ENCODE data around the gene TIMM50.

DNA sequence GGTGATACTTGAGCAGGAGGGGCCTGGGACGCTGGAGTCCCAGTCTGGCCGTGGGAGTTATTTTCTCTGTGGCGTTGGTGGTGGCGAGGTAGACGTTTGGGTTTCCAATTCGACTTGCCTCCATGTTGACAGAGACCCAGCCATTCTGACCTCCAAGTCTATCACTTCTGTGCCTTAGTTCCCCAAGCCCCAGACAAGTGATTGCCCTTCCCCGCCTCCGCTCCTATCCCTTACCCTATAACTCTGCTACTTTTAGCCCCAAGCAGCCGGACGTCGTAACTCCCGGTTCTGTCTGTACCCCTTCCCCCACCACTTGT is 549 bp downstream of the TIMM50 start:
- TF ChIP-seq, protein P1, sequence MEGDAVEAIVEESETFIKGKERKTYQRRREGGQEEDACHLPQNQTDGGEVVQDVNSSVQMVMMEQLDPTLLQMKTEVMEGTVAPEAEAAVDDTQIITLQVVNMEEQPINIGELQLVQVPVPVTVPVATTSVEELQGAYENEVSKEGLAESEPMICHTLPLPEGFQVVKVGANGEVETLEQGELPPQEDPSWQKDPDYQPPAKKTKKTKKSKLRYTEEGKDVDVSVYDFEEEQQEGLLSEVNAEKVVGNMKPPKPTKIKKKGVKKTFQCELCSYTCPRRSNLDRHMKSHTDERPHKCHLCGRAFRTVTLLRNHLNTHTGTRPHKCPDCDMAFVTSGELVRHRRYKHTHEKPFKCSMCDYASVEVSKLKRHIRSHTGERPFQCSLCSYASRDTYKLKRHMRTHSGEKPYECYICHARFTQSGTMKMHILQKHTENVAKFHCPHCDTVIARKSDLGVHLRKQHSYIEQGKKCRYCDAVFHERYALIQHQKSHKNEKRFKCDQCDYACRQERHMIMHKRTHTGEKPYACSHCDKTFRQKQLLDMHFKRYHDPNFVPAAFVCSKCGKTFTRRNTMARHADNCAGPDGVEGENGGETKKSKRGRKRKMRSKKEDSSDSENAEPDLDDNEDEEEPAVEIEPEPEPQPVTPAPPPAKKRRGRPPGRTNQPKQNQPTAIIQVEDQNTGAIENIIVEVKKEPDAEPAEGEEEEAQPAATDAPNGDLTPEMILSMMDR (IDR thresholded peaks at IDR 0.05; ENCODE audit: control extremely low read depth in 1 of 3, insufficient read depth in 1 of 3, low read depth in 1 of 3, low read length in 3 of 3), result no peak
- TF ChIP-seq RAD21 (IDR thresholded peaks at IDR 0.05 in 1 of 2, conservative IDR thresholded peaks at IDR 0.05 in 1 of 2; ENCODE audit: low read depth in 2 of 2, low read length in 2 of 2), result no peak
- no peak for TF ChIP-seq YY1 (IDR thresholded peaks at IDR 0.05; ENCODE audit: low read depth, low read length)
- no peak for TF ChIP-seq SP2 (IDR thresholded peaks at IDR 0.05; ENCODE audit: low read length)
- no peak for TF ChIP-seq EZH2 (IDR thresholded peaks at IDR 0.05; ENCODE audit: low read depth, low read length, severe bottlenecking)
- no peak for TF ChIP-seq SP4 (IDR thresholded peaks at IDR 0.05; ENCODE audit: low read length)
- TF ChIP-seq POLR2A (IDR thresholded peaks at IDR 0.05; ENCODE audit: control extremely low read depth in 1 of 2, low read depth in 2 of 2, low read length in 2 of 2), result no peak
- TF ChIP-seq TAF7 (optimal IDR thresholded peaks at IDR 0.05; ENCODE audit: borderline replicate concordance, low read depth, low read length), result no peak
- TF ChIP-seq, protein P2, sequence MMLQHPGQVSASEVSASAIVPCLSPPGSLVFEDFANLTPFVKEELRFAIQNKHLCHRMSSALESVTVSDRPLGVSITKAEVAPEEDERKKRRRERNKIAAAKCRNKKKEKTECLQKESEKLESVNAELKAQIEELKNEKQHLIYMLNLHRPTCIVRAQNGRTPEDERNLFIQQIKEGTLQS (IDR thresholded peaks at IDR 0.05; ENCODE audit: insufficient read depth, low read depth, low read length), result no peak
- TF ChIP-seq KDM5A (IDR thresholded peaks at IDR 0.05; ENCODE audit: low read length), result no peak
- TF ChIP-seq TEAD4 (IDR thresholded peaks at IDR 0.05; ENCODE audit: low read depth, low read length), result no peak
- TF ChIP-seq BRCA1 (IDR thresholded peaks at IDR 0.05; ENCODE audit: low read depth, low read length), result no peak

Data from H1 (cell line).